Neural progenitor cell (in vitro differentiated cells): ENCODE measurements around the gene FAT4. TPM values are rescaled to one million over a fixed set of nuclear protein-coding genes. Genes with fewer than 3 reads are reported as not detected.

Experiments used
- DNase-seq: peaks from one replicate; pipeline ENCODE4 v3.0.0-alpha.2; 2016; ENCODE audit warnings: low spot score
- H2AFZ ChIP-seq: fragments of 200-600 bp; sonication (generic); replicated peaks from 2 replicates; pipeline ENCODE4 v1.6.1; 2016; ENCODE audit warnings: antibody characterized with exemption
- H3F3A ChIP-seq: fragments of 200-600 bp; sonication (generic); 2 replicates; pipeline ENCODE4 v1.6.1; 2016; ENCODE audit warnings: antibody characterized with exemption, low read depth
- H3K27ac ChIP-seq: fragments of 200-600 bp; sonication (generic); 2 replicates; pipeline ENCODE4 v1.5.1; 2016; ENCODE audit warnings: mild to moderate bottlenecking
- H3K27me3 ChIP-seq: fragments of 200-600 bp; sonication (generic); 2 replicates; pipeline ENCODE4 v1.6.1; 2016; ENCODE audit warnings: mild to moderate bottlenecking, moderate library complexity
- H3K36me3 ChIP-seq: fragments of 200-600 bp; sonication (generic); 2 replicates; pipeline ENCODE4 v1.5.1; 2016
- H3K4me1 ChIP-seq: fragments of 200-600 bp; sonication (generic); 2 replicates; pipeline ENCODE4 v1.6.1; 2016; ENCODE audit warnings: mixed run types
- H3K4me2 ChIP-seq: fragments of 200-600 bp; sonication (generic); 2 replicates; pipeline ENCODE4 v1.6.1; 2016
- H3K4me3 ChIP-seq: fragments of 200-600 bp; sonication (generic); 2 replicates; pipeline ENCODE4 v1.5.1; 2016
- H3K79me2 ChIP-seq: fragments of 200-600 bp; sonication (generic); 2 replicates; pipeline ENCODE4 v1.6.1; 2016; ENCODE audit warnings: low read depth
- H3K9ac ChIP-seq: fragments of 200-600 bp; sonication (generic); 2 replicates; pipeline ENCODE4 v1.6.1; 2016
- H3K9me3 ChIP-seq: fragments of 200-600 bp; sonication (generic); 2 replicates; pipeline ENCODE4 v1.5.1; 2016; ENCODE audit warnings: low read depth
- H4K20me1 ChIP-seq: fragments of 200-600 bp; sonication (generic); 2 replicates; pipeline ENCODE4 v1.6.1; 2016; ENCODE audit warnings: low read depth
- H3K27ac Mint-ChIP-seq: 3 replicates; pipeline ENCODE4 v1.8.0; 2021; ENCODE audit warnings: mixed read lengths
- H3K27me3 Mint-ChIP-seq: 2 replicates; pipeline ENCODE4 v1.8.0; 2022; ENCODE audit warnings: low read depth, mild to moderate bottlenecking, inconsistent platforms, moderate library complexity, mixed read lengths; ENCODE audit not compliant: insufficient read depth
- H3K36me3 Mint-ChIP-seq: 3 replicates; pipeline ENCODE4 v1.8.0; 2021; ENCODE audit warnings: mixed read lengths
- H3K4me1 Mint-ChIP-seq: 3 replicates; pipeline ENCODE4 v1.8.0; 2021; ENCODE audit warnings: mixed read lengths
- H3K4me3 Mint-ChIP-seq: 3 replicates; pipeline ENCODE4 v1.8.0; 2021; ENCODE audit warnings: mild to moderate bottlenecking, moderate library complexity, mixed read lengths
- H3K9me3 Mint-ChIP-seq: 3 replicates; pipeline ENCODE4 v1.8.0; 2020; ENCODE audit warnings: mixed read lengths
- EZH2 ChIP-seq: fragments of 200-600 bp; sonication (generic); IDR thresholded peaks from 2 replicates; pipeline ENCODE4 v1.6.1; 2017; ENCODE audit warnings: antibody characterized with exemption, mild to moderate bottlenecking, moderate library complexity
- EZH2phosphoT487 ChIP-seq: fragments of 200-600 bp; sonication (generic); IDR thresholded peaks from 2 replicates; pipeline ENCODE4 v1.6.1; 2017; ENCODE audit warnings: antibody characterized with exemption
- total RNA-seq: library from RNA; depleted of rRNA; stranded (reverse); fragments of >200 nt; gene quantifications from 2 replicates; pipeline ENCODE4 v1.2.3, GENCODE V29; 2015; ENCODE audit warnings: low replicate concordance
- TF ChIP-seq, protein P1 (sequence below): fragments of 200-600 bp; sonication (generic); IDR thresholded peaks from 2 replicates; pipeline ENCODE4 v1.5.1; 2017; ENCODE audit warnings: antibody characterized with exemption, mild to moderate bottlenecking

Gene FAT4
- total RNA-seq, 1 donor from 2014 or later: 8.5 TPM

DNA sequence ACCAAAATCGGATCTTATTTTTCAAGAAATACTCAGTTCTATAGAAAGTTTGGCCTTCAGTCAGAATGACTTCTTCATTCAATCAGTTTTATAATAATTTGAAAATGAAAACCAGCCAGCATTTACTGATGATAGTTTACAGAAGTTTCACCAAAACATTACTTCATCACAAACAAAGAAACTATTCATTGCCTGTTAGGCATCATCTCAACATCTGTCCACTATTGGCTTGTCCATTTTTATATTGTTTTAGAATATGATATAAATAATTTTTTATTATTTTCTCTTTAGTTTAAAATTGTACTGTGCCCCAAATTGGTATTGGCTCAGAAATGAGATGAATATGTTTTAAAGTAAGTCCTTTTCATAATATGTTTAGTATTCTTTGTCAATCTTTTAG is 38.4 kb downstream of the FAT4 start:
- H3K4me1 Mint-ChIP-seq: peaks cover 30% of the 10 kb centered on the region
- TF ChIP-seq EZH2phosphoT487 (no peak), EZH2 (no peak)
- TF ChIP-seq, protein P1, sequence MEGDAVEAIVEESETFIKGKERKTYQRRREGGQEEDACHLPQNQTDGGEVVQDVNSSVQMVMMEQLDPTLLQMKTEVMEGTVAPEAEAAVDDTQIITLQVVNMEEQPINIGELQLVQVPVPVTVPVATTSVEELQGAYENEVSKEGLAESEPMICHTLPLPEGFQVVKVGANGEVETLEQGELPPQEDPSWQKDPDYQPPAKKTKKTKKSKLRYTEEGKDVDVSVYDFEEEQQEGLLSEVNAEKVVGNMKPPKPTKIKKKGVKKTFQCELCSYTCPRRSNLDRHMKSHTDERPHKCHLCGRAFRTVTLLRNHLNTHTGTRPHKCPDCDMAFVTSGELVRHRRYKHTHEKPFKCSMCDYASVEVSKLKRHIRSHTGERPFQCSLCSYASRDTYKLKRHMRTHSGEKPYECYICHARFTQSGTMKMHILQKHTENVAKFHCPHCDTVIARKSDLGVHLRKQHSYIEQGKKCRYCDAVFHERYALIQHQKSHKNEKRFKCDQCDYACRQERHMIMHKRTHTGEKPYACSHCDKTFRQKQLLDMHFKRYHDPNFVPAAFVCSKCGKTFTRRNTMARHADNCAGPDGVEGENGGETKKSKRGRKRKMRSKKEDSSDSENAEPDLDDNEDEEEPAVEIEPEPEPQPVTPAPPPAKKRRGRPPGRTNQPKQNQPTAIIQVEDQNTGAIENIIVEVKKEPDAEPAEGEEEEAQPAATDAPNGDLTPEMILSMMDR: no peak
- no peak overlapping the region for H3K4me3 Mint-ChIP-seq
- H3K4me1 ChIP-seq: peaks cover 73% of the 10 kb centered on the region
- H3K9me3 Mint-ChIP-seq: no peaks in the 10 kb centered on the region
- H3F3A ChIP-seq: peaks cover 33% of the 10 kb centered on the region
- no peak overlapping the region for H2AFZ ChIP-seq
- H3K9me3 ChIP-seq: no peaks in the 10 kb centered on the region
- no peaks in the 10 kb centered on the region for H3K27me3 ChIP-seq
- H3K36me3 Mint-ChIP-seq: no peaks in the 10 kb centered on the region
- no peaks in the 10 kb centered on the region for H3K27me3 Mint-ChIP-seq
- H3K27ac ChIP-seq: no peak overlapping the region
- no peaks in the 10 kb centered on the region for H4K20me1 ChIP-seq
- no peak overlapping the region for H3K4me2 ChIP-seq
- no peak for DNase-seq
- no peaks in the 10 kb centered on the region for H3K36me3 ChIP-seq
- no peak overlapping the region for H3K27ac Mint-ChIP-seq
- H3K9ac ChIP-seq: no peak overlapping the region
- peaks cover 54% of the 10 kb centered on the region for H3K79me2 ChIP-seq
- no peak overlapping the region for H3K4me3 ChIP-seq

- peak; percentile 24 for DNase-seq
- peak overlapping the region; percentile 76 for H3K4me2 ChIP-seq
- no peaks in the 10 kb centered on the region for H3K9me3 Mint-ChIP-seq
- TF ChIP-seq EZH2phosphoT487 (no peak), EZH2 (no peak)
- TF ChIP-seq, protein P1: no peak
- no peaks in the 10 kb centered on the region for H4K20me1 ChIP-seq
- H3K4me1 Mint-ChIP-seq: peaks cover 39% of the 10 kb centered on the region
- H2AFZ ChIP-seq: no peak overlapping the region
- peaks cover 39% of the 10 kb centered on the region for H3K79me2 ChIP-seq
- H3K36me3 ChIP-seq: no peaks in the 10 kb centered on the region
- H3K9me3 ChIP-seq: no peaks in the 10 kb centered on the region
- H3K4me3 Mint-ChIP-seq: no peak overlapping the region
- no peak overlapping the region for H3K4me3 ChIP-seq
- H3K4me1 ChIP-seq: peaks cover 80% of the 10 kb centered on the region
- H3K27ac Mint-ChIP-seq: peak overlapping the region; percentile 23
- H3K36me3 Mint-ChIP-seq: no peaks in the 10 kb centered on the region
- H3K27me3 Mint-ChIP-seq: no peaks in the 10 kb centered on the region
- H3K27me3 ChIP-seq: no peaks in the 10 kb centered on the region
- no peak overlapping the region for H3K9ac ChIP-seq
- H3K27ac ChIP-seq: no peak overlapping the region
- peaks cover 50% of the 10 kb centered on the region for H3F3A ChIP-seq
Observed at GRCh38 chr4:125355791-125356190, 41.0 kb downstream of the FAT4 start.

- Histone ChIP-seq H2AFZ (no peak overlapping the region), H3K79me2 (peaks cover 27% of the 10 kb centered on the region), H3K27me3 (no peaks in the 10 kb centered on the region), H3K4me3 (peak overlapping the region; percentile 25), H3K27ac (peak overlapping the region; percentile 88), H3K9me3 (no peaks in the 10 kb centered on the region), H3K36me3 (no peaks in the 10 kb centered on the region), H4K20me1 (no peaks in the 10 kb centered on the region), H3K4me2 (peak overlapping the region; percentile 76), H3K9ac (no peak overlapping the region), H3K4me1 (peaks cover 70% of the 10 kb centered on the region), H3F3A (peaks cover 54% of the 10 kb centered on the region)
- Mint-ChIP-seq H3K36me3 (no peaks in the 10 kb centered on the region), H3K4me1 (peaks cover 36% of the 10 kb centered on the region), H3K27me3 (no peaks in the 10 kb centered on the region), H3K27ac (peak overlapping the region; percentile 94), H3K4me3 (peak overlapping the region; percentile 56), H3K9me3 (no peaks in the 10 kb centered on the region)
- peak; percentile 84 for DNase-seq
- TF ChIP-seq EZH2phosphoT487 (no peak), EZH2 (no peak)
- TF ChIP-seq, protein P1: no peak
Observed at GRCh38 chr4:125357675-125358074, 42.9 kb downstream of the FAT4 start.
